A549 treated with AZD2906 at 1 μM for 4 hours (cell line): ENCODE measurements around the gene LRRC40. TPM values are rescaled to one million over a fixed set of nuclear protein-coding genes. Genes with fewer than 3 reads are reported as not detected.

Source experiments
- total RNA-seq: library from RNA; stranded (reverse); fragments of 200-300 nt; extraction: Qiagen RNA extraction; gene quantifications from 5 replicates; pipeline ENCODE4 v1.2.3, GENCODE V29; 2022

The LRRC40 gene
- total RNA-seq = 7.9 to 12.4 TPM (median 9.6 TPM) in 5 replicates

DNA sequence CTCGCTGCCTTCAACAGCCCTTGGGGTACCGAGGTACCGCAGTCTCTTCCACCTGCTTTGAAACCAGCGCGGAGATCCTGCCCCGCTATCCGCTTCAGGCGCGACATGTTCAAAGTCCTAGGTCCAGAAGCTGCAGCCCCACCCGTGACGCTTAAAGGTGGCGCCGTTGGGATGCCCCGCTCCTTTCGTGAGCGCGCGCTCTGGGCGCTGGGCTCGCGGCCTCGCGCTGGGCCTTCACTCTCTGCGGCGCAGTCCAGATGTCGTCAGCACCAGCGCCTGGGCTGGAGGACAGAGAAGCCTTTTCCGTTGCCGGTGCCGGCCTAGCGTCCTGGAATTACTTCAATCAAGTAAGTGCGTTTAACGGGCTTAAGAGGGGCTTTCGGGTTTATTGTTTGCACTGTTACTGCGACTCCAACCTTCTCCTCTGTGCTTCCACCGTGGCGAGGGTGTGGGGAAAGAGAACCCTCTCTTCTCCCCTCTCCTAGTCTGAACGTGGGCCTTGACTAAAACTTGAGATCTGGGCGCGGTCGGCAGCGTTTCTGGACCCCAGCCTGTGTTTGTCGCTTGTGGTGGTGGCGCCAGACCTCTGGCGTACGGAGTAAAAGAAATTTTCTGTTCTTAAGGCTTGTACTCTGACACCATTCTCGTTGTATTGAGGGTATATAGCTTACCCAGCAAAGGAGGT lies at the start of gene LRRC40:
Gene LRRC40 (minus strand): TSS at position 146 of the 685 bp plus-strand sequence. CDS start 39 bp downstream, at position 107.

DNA sequence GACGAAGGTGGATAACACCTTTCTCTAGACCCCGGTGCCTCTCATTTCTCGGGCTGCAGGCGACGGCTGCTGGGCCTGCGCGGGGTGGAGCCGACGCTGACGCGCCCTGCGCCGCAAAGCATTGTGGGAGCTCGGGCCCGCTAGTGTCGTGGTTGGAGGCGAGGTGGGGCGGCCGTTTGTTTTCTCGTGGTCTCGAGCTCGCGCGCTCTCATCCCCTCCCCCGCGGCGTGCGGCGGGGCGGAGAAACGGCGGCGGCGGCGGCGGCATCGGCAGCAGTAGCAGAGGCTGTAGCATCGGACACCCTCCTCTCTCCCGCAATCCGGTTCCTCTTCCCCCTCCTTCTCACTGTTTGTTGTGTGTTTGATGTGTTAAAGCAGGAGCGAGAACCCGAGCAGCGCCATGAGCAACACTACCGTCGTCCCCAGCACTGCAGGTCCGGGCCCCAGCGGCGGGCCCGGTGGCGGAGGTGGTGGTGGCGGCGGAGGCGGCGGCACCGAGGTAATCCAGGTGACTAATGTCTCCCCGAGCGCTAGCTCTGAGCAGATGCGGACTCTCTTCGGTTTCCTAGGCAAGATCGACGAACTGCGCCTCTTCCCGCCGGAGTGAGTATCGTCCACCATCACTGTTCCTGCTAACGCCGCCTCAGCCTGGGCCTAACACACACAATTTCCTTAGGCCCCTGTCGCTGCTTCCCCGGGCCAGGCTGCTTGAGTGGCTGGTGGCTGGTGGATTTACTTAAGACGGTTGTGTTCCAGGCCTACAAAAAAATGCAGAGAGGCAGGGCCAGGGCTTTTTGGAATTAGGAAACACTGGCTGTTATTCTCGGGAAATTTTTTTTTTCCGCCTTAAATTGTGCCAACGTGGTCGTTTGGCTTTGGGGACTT lies 16.1 kb upstream of the LRRC40 start, which contains the start of gene SRSF11:
Gene SRSF11 (plus strand): TSS at position 143 of the 884 bp plus-strand sequence. CDS start 257 bp downstream, at position 400.

Other genes with a start within 250 kb of the LRRC40 start
- gene SRSF11, start 15.8 kb upstream of the LRRC40 start, total RNA-seq = 55.5 to 86.7 TPM (median 68.4 TPM) in 5 replicates
- 6.9 to 9.1 TPM (median 7.7 TPM) in 5 replicates for gene ANKRD13C, start 149.1 kb upstream of the LRRC40 start, total RNA-seq
- 1.3 to 1.9 TPM (median 1.5 TPM) in 5 replicates for gene CTH, start 205.7 kb upstream of the LRRC40 start, total RNA-seq